Measurements from ENCODE around the gene AASDH.
"Not testable (repeated sequence)": the region's sequence is repeated elsewhere in the genome, so short reads cannot be mapped to it uniquely, and the experiment has no call there.

AASDH gene

DNA sequence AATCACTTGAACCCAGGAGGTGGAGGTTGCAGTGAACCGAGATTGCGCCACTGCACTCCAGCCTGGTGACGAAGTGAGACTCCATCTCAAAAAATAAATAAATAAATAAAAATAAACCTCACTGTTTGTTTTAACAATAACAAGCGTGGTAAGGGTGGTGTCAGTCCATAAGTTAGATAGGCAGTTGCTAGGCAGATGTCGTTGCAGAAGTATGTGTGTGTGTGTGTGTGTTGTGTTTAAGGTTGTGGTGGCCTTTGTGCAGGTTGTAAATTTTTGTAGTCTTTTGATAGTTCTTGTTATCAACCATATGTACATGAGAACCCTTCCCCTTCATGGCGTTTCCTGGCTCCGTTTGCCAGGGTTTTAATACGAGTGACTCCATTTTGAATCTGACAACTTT is 4.0 kb upstream of the AASDH start:
- DNase-seq, result no peak

DNA sequence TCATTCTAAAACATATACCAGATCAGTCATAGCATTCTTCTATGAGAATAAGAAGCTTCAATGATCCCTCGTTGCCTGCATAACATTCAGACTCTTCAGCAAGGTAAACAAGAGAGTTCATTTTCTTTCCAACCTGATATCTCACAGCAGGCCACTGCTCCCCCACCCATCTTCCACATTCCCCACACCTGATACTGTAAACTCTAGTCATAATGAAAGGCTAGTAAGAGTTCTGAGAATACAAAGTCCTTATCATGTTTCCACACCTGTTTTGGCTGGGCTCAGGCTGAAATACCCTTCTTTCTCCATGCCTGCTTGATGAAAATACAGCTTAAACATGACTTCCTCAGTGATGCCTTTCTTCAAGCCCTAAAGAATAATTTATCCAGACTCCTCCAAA is 2.3 kb upstream of the AASDH start:
- no peak for DNase-seq

DNA sequence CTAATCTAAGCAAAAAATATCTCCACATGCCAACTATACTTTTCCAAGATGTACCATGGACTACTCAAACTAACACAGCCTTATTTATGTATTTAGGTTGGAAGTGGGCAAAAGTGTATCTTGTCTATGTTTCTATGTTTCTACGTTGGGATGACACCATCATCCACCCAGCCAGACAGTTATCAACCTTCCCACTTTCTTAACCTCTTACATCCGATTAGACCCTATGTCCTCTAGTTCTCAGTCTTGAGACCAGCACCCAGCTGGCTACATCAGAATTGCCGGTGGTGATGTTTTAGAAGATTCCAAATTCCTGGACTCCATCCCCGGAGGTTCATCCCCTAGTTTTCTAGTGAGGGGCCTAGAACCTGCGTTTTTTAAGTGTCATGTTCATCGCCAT is 1.0 kb upstream of the AASDH start:
- DNase-seq, result no peak

DNA sequence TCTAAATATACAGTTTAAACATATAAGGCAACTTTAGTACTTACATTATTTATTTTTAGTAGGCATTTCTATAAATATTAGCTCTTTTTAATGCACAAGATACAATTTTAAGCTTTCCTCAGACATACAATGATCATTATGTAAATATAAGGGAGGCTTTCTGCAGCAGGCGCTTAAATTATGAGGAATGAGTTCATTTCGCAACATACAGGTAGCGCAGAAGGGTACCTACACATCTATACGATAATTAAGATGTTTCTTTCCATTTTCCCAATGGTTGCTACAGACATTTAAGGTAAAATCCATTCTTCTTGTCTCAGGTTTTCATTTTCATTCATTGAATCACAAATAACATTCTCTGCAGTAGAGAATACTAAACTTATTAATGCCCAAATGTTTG is 1.2 kb downstream of the AASDH start:
- no peak for DNase-seq

DNA sequence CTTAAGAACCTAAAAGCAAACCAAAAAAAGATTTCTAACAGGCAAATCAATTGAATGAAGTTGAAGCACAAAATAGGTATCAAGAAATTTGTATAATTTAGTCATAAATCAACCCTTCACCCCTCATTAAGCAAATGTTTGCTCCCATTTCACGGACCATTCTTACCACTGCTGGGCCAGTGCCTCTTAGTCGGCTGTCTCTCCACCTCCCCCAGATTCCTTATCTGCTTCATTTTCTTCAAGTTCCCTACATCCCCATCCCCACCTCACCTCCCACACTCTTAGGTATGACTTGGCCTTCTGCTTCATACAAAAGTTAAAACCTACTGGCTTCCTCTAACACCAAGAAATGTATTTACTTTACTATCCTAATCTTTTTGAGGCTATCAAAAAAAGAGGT is 11.8 kb downstream of the AASDH start:
- no peak for DNase-seq

DNA sequence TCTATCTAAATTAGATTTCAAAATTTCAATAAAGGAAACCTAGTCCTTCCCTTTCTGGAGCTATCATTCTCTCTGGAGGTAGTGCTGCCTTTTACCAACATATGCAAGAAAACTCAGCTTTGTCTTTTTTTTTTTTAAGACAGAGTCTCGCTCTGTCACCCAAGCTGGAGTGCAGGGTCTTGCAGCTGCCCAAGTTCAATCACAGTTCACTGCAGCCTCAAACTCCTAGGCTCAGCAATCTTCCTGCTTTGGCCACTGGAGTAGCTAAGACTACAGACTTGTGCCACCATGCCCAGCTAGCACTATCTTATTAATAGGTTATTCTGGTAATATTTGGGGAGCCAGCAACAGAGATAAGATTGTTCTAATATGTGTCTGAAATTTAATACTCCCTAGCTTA is 12.3 kb downstream of the AASDH start:
- DNase-seq, result no peak

DNA sequence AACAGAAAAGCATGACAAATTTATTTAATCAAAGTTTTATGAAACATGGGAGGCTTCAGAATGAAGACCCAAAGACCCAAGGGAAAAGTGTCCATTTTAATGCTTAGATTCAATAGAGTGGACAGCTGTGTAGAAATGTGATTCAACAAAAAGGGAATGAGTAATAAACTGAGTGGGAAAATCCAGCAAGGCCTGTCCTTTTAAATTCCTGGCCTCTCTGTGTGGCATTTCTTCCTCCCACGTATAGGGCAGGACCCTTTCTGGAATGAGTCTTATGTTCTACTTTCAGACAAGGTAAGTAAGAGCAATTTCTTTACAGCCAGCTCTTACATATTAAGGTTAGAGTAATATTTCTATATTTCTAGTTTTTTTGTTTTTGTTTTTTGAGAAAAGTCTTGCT is 14.5 kb downstream of the AASDH start:
- DNase-seq, result no peak

DNA sequence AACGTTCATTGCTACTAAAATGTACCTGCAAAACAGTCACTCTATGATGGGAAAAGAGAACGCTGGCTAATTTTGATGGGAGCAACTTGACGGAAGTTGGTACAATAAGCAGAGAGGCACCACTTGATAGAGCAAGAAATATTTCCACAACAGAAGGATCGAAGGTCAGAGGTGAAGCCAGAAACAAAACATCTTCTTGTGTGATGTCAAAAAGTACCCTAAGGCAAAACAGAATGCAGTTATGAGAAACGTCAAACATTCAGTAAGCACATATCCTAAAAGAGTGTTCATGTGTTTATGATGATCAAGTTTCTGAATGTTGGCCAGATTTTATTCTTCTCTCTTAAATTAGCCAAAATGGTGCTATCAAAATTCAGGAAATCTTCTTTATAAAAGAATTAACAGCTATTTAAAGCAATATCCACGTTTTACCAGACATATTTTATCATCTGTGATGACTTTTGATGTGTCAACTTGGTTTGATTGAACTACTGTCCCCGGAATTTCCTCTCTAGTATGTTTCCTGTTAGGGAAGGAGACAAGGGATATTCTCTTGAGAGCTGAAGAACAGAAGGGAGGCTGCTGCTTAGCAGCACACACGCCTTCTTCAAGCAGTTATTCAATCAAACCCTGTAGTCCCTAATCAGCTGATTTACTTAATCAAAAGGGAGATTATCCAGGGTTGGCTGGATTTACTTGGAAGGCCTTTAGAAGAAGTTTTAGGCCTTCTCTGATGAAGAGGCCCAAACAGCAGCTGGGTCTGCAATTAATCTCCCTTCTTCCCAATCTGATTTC is 15.7 kb downstream of the AASDH start:
- DNase-seq, result no peak

DNA sequence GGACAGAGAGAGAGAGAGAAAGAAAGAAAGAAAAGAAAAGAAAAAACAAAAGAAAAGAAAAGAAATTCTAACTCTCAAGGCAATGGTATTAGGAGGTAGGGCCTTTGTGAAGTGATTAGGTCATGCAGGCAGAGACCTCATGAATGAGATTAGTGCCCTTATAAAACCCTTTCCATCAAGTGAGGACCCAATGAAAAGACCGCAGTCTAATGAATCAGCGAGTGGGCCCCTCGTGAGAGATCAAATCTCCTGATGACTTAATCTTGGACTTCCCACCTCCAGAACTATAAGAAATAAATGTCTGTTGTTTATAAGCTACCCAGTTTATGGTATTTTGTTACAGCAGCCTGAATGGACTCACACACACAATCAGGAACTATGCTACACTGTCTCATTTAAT is 16.9 kb downstream of the AASDH start:
- DNase-seq, result no peak

DNA sequence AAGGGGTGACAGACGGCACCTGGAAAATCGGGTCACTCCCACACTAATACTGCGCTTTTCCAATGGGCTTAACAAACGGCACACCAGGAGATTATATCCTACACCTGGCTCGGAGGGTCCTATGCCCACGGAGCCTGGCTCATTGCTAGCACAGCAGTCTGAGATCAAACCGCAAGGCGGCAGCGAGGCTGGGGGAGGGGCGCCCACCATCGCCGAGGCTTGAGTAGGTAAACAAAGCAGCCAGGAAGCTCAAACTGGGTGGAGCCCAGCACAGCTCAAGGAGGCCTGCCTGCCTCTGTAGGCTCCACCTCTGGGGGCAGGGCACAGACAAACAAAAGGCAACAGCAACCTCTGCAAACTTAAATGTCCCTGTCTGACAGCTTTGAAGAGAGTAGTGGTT is 24.3 kb downstream of the AASDH start:
- not testable (repeated sequence) for DNase-seq

DNA sequence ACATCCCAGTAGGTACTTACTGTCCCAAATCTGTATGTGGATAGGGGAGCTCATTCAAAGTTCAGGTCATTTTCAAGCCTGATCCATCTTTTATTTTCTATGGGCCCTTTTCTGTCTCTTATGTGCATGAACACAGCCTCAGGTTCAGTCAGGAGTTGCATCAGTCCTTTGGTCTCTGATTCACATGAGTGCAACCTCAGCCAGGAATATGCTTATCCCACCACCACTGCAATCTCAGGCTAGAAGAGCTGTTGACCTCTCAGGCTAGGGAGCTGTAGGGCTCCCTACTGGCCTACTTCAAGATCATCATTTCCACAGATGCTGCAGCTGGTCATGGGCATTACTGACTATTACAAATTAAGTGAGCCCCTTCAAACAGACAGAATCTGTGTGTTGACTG is 27.2 kb downstream of the AASDH start:
- DNase-seq, result no peak

DNA sequence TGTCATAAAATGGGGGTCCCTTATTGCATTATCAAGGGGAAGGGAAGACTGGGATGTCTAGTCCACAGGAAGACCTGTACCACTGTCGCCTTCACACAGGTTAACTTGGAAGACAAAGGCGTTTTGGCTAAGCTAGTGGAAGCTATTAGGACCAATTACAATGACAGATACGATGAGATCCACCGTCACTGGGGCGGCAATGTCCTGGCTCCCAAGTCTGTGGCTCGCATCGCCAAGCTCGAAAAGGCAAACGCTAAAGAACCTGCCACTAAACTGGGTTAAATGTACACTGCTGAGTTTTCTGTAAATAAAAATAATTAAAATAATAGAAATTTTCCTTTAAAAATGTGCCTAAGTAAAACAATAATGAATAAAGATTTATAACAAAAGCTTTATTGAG is 30.6 kb downstream of the AASDH start:
- no peak for DNase-seq

DNA sequence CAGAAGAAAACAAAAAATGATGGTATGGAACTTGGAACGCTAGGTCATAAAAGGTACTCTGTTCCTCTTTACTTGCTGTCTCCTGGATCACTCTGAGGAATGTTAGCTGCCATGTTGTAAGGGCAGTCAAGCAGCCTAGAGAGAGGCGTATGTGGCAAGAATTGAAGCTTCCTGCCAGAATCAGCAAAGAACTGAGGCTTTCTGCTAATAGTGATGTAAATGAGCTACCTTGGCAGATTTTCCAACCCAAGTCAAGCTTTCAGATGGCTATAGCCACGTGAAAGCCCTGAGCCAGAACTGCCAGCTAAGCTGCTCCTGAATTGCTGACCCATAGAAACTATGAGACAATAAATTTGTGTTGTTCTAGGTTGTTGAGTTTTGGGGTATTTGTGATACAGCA is 38.7 kb downstream of the AASDH start:
- DNase-seq, result no peak

DNA sequence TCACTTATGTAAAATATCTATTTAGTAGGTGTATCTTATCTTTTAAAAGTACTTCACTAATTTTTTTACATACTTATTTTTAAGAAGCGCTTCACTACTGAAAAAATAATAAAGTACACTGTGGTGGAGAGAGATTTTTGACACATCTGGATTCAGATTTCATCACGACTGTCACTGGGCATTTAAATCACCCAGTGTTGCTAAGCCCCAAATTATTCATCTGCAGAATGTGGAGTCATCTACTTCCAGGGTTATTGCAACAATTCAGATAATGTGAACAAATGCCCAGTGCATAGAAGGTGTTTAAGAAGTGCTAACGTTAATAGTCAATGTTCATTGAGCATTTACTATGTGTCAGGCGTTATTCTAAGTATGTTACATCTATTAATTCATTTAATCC is 41.8 kb downstream of the AASDH start:
- DNase-seq, result no peak

DNA sequence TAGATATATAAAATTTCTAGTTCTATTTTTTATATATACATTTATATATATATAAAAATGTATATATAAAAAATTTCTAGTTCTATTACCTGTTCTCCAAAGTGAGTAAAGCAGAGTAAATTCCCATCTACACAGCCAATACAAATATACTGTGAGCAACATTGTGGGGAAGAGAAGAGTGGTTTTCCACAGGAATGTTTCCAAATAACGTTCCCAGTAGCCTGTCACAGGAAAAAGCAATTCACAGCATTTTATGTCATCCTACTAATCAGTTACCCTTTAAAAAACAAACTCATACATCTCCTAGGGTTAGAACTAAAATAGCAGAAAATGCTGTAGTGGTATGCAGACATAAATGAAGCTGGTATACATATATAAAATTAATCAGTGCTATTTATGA is 44.5 kb downstream of the AASDH start:
- DNase-seq, result no peak

DNA sequence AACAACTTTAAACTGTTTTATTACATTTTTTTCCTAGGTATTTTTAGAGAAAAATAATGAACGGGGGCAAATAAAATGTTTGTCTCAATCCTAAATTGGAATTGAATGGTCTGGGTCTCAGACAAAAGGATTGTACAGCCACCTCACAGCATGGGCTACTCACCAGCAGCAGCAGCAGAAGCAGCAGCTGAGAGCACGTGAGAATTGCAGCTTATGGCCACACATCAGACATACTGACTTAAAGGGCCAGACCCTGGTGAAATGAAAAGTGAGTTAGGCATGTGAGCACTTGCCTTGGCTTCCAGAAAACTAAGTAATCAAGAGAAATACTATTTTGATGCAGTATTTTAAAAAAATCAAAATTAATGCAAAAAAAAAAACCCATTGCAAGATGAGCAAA is 56.6 kb downstream of the AASDH start:
- no peak for DNase-seq

DNA sequence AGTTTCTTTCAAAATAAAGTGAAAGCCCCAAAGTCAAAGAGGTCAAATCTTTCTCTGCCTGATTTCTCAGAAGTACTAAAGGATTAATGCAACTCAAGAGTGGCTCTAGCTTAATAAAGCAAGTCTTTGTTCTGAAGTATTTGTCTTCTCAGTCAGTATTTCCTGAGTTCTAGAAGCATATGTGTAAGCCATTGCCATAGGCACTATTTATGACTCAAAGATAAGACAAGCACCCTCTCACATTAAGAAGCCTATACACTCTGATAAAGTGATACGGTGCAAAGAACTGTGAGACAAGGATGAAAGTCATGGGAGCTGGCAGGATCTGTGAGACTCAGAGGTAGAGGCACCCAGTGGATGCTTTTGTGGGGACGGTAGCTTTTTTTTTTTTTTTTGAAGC is 60.9 kb downstream of the AASDH start:
- no peak for DNase-seq

DNA sequence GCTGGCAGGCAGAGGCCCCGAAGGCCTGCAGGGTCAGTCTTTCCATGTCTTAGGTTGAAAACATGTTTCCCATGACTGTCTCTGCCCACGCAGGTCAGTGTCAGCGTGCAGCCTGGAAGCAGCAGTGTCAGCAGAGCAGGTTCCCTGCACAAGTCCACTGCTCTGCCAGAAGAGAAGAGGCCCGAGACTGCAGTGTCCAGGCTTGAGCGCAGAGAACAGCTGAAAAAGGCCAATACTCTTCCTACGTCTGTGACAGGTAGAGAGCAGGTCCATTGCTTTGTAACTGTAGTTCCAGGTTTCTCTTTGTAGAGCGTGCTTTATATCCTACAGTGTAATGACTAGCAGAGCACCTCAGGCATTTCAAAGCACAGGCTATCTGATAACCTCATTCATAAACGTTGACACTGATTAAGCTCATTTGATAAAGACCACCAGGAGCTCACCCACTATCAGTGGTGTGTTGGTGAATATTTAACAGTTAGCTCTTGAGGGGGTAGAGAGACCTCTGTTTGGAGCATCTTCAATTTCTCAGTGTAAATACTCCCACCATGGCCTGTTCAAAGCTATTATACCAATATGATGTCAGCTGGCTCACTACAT is 63.2 kb downstream of the AASDH start:
- DNase-seq, result no peak

DNA sequence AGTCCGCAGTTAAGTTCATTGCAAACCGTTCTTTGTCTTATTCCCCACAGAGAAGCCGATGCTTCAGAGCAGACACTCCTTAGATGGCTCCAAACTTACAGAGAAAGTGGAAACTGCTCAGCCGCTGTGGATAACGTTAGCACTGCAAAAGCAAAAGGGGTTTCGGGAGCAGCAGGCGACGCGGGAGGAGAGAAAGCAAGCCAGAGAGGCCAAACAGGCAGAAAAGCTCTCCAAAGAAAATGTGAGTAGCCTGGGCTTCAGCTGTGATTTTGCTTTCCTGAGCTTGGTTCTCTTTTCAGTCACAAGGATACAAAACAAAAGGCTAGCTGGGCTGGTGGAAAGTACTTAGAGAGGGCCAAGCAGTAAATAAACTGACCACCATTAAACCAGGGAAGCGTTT is 64.0 kb downstream of the AASDH start:
- no peak for DNase-seq

DNA sequence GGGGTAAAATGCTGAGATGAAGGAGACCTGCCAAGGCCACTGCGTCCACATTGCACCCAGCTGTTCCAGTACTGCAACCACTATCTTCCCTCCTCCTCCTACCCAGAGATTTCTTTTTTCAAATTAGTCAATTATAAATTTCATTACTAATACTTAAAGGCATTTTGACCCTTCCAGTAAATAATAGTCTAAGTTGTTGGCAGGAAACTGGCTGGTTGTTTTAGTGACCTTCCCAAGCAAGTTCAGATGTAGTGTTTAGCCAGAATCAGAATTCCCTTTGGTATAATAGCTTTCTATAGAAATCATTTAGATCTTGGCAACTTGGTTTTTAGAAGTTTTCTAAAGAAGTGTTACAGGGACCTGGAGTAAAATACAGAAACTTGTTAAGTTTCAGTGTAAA is 66.0 kb downstream of the AASDH start:
- DNase-seq, result no peak

DNA sequence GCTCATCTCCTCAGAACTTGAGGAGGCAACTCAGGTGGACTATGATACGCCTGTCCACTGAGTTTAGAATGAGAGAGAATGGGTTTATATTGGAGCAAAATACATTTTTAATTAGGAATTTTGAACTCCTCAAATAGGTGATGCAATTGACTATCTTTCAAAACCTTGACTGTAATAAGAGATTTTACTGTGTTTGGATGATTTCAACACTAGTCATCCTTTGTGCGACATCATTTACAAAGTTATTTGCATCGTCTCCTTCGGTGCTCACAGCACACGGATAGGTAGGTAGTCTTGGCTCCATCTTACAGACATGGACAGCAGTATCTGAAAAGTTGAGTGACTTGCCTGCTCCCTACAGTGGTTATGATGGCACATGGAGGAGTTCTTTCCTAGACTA is 67.0 kb downstream of the AASDH start:
- no peak for DNase-seq

DNA sequence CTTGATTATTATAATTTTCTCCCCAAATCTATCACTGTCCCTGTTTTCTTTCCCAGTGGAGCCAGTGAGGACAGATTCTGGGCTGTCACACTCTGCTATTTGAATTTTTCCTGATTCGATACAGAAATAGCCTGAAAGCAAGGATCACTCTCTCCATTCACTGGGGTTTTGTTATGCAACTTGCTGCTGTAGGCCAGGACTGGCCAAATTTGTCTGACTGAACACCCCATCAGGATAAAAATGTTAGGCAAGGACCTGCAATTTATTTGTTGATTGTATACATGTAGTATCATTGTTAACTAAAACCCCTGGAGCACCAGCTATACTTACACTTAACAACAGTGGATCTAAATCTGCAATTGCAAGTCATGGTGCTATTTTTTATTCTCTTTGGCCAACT is 68.7 kb downstream of the AASDH start:
- no peak for DNase-seq

DNA sequence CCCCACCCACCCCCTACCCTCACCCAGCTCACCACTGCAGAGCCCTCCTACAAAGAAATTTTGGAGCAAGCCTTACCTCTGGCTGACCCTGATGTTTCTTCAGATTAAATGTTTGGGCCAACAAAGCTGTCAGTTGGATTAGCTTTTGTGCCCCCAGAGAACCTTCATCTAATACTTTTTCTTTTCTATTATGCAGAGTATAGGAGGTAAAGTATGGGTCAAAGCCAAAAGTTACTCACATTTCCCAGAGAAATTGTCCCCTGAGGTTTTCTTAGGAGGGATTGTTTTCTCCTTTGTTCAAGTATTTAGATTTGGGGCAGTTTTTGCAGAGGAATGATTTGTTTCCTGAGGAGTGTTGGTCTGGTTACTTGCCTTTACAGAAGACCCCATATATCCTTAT is 69.5 kb downstream of the AASDH start:
- no peak for DNase-seq

DNA sequence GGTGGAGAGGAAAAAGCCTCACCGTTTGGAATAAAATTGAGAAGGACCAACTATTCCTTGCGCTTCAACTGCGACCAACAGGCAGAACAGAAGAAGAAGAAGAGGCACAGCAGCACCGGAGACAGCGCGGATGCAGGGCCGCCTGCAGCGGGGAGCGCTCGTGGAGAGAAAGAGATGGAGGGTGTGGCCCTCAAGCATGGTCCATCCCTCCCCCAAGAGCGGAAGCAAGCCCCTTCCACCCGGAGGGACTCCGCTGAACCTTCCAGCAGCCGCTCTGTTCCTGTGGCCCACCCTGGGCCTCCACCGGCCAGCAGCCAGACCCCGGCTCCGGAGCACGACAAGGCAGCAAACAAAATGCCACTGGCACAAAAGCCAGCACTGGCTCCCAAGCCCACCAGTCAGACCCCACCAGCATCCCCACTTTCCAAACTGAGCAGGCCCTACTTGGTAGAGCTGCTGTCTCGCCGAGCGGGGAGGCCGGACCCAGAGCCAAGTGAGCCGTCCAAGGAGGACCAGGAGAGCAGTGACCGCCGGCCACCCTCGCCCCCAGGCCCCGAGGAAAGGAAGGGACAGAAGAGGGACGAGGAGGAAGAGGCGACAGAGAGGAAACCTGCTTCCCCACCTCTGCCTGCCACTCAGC is 71.2 kb downstream of the AASDH start:
- no peak for DNase-seq

DNA sequence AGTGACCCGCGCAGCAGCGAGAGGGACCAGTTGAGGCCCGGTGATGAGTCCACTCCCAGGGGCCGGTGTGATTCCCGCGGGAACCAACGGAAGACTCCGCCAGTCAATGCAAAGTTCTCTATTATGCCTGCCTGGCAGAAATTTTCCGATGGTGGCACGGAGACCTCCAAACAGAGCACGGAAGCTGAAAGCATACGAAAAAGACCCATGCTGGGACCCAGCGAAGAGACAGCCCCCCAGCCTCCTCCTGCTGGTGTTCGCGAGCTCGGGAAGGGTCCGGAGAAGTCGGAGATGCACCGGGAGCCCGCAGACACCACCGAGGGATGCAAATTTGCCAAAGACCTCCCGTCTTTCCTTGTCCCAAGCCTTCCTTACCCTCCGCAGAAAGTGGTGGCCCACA is 71.7 kb downstream of the AASDH start:
- no peak for DNase-seq
